GM18951 (cell line): ENCODE data around the gene L3HYPDH.

Source experiments
- POLR2A ChIP-seq: IDR thresholded peaks from 4 replicates; pipeline ENCODE4 v1.6.1; 2011; ENCODE audit warnings: mild to moderate bottlenecking; ENCODE audit not compliant: insufficient read length, insufficient read depth; ENCODE audit errors: extremely low read depth
- in situ Hi-C: fragments of 300-500 bp; cut with MboI; formaldehyde crosslinking; loops from one replicate; pipeline ENCODE4 v1.12.0; 2022; ENCODE audit warnings: low sequenced_read_pairs, mixed read lengths, inconsistent platforms; ENCODE audit not compliant: unreplicated experiment

Gene L3HYPDH

DNA sequence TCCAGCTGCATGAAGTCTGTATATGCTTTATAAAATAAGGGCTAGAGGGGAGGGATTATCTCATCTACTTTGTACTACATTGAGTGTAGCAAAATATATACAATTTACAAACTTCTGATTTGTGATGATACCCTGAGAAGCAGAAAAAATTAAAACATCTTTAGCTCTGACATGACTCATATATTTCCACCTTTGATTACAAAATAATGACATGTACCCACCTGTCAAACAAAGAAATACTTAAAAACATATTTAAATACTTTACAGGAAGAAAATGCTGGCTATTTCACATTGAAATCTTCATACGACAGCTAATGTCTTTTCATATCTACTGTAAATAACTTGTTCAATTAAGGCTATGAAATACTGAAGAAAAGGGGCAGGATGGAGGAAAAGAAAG lies 22.3 kb downstream of the L3HYPDH start:
- no peak for TF ChIP-seq POLR2A

DNA sequence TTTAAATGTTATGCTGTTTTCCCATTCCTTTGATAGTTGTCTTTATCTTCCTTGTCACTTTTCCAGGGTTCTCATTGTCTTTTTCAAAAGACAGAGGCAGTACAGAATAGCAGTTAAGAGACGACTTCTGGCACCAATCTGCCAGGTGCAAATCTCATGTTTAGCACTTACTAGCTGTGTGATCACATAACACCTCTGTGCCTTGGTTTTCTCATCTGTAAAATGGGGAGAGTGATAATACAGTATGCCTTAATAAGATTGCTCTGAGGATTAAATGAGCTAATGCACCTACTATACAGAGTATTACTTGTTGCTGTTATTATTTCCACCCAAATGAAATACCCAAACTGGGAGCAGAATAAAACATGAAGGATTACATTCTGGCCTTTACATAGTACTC lies 23.8 kb downstream of the L3HYPDH start:
- in situ Hi-C loops, result no loop called here
- no peak for TF ChIP-seq POLR2A

More for the DNA sequence above, 22.3 kb downstream of the L3HYPDH start:
- in situ Hi-C loops, result no loop called here

DNA sequence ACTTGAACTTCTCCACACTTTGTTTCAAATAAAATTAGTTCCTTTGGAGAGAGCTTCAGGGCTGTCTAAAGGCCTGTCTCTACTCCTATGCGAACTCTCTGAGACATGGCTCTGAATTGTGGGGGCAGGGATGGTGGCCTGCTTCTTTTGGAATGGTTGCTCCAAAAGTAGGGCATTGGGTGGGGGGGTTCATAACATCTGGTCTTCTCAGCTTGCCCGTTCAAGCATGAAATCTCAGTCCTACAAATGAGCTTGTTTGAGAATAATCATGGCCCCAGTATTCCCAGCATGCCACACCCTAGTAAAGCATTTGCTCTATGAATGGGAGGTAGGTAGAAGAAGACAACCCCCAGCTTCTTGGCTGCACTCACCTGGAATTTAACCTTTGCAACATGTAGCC lies 25.7 kb downstream of the L3HYPDH start:
- in situ Hi-C loops, result no loop called here
- no peak for TF ChIP-seq POLR2A

DNA sequence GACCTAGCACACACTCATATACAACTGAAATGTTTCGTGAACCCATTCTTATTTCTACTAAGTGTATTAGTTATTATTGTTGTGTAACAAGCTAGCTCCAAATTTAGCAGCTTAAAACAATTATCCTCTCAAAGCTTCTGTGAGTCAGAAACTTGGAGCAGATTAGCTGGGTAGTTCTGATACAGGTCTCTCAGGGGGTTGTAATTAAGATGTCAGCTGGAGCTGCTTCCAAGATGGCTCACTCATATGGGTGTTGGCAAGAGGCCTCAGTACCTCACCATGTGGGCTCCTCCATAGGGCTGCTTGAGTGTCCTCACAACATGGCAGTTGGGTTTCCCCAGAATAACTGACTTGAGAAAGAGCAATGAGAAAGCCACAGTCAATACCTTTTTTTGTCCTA lies 28.8 kb downstream of the L3HYPDH start:
- in situ Hi-C loops, result no loop called here

DNA sequence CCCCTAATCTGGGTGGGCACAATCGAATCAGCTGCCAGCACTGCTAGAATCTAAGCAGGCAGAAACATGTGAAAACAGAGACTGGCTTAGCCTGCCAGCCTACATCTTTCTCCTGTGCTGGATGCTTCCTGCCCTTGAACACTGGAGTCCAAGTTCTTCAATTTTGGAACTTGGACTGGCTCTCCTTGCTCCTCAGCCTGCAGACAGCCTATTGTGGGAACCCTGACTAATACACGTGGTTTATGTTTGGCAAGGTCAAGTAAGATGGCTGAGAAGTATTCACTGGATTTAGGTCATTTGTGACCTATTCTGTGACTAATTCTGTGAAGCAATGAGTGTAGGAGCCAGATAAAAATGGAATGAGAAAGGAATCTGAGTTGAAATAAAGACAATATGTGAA lies 30.1 kb downstream of the L3HYPDH start:
- TF ChIP-seq POLR2A, result no peak

More for the DNA sequence above, 28.8 kb downstream of the L3HYPDH start:
- TF ChIP-seq POLR2A, result no peak

DNA sequence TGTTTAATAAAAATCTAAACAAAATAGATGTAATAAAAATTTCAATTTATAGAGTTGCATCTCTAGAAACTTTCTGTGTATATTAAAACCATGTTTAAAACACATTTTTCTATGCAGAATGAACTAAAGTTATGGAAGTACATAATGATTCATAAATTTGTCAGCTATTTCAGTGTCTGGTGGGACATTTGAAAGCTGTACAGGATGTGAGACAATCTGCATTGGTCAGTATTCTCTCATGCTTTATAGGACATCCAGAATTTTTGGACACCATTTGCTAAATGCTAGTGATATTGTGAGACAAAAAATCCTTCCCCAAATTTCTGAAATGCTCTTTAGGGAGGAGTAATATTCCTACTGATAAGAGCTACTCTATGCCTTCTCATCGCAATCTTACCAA lies 32.4 kb downstream of the L3HYPDH start:
- TF ChIP-seq POLR2A, result no peak
- in situ Hi-C loops, result no loop called here

More for the DNA sequence above, 30.1 kb downstream of the L3HYPDH start:
- in situ Hi-C loops, result no loop called here

DNA sequence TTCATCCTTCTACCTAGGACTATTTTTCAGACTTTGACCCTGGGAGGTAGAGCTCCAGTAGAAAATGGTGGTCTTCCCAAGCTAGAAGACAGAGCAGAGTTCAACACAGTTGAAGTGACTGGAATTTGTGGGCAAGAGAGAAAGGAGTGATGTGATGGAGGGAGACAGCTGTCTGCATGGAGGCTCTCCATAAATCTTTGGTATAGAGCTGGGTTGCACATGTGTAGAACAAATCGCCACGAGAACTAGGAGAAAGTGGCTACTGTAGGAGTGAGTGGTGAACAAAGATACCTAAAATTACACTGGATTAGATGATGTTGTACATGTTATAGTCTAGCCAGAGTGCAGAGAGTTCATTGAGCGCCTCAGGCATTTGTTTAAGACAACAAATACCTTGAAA lies 33.5 kb downstream of the L3HYPDH start:
- in situ Hi-C loops, result no loop called here
- TF ChIP-seq POLR2A, result no peak

DNA sequence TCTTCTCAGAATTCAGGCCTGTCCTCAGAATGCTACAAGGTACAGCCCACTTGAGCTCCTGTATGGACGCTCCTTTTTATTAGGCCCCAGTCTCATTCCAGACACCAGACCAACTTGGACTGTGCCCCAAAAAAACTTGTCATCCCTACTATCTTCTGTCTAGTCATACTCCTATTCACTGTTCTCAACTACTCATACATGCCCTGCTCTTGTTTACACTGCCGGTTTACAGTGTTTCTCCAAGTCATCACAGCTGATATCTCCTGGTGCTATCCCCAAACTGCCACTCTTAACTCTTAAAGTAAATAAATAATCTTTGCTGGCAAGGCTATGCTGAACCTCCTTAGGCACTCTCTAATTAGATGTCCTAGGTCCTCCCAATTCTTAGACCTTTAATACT lies 35.5 kb downstream of the L3HYPDH start:
- in situ Hi-C loops, result loop anchor here (25.0 kb wide), 1 partner anchor 961 kb away; no protein-coding TSS in a partner anchor

DNA sequence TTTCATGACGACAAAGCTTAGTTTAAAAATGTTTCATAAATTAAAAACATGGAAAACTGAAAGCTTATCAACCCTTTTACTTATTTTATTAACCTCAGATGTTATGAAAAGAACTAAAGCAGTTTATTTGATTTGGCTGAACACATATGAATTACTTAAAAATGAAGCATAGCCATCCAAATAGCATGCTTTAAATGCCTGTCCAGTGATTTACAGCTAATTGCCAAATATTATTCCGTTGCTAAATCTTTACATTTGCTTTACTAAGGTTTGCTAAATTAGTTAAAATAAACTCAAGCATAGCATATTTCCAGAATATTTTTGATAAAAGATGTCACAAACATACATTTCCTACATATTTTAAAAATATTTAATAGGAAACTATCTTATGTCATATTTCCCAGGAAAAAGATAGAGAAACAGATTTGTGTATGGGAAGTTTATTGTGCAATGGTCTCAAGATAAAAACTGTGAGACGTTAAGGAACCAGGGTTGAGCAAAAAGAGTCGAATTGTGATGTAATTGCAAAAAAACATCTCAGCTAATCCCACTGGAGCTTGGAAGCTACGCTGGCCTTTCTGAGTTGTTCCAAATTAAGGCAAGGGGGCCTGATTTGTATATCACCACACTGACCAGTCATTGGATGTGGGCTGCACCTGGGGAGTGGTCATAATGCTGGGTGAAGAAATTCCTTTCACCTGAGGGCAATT lies 44.8 kb downstream of the L3HYPDH start:
- in situ Hi-C loops, result loop anchor here (25.0 kb wide), 1 partner anchor 952 kb away; no protein-coding TSS in a partner anchor
- no peak for TF ChIP-seq POLR2A

DNA sequence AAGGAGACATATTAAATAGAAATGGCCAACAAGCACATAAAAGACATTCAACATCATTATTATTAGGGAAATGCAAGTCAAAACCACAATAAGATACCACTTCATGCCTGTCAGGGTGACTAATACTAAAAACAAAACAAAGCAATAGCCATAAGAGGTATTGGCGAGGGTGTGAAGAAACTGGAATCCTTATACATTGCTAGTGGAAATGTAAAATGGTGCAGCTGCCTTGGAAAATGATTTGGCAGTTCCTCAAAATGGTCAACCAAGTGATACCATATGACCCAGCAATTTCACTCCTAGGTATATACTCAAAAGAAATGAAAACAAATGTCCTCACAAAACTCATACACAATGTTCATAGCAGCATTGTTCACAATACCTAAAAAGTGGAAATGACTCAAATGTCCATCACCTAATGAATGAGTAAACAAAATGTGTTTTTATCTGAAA lies 46.0 kb downstream of the L3HYPDH start:
- in situ Hi-C loops, result loop anchor here (25.0 kb wide), 1 partner anchor 951 kb away; no protein-coding TSS in a partner anchor

DNA sequence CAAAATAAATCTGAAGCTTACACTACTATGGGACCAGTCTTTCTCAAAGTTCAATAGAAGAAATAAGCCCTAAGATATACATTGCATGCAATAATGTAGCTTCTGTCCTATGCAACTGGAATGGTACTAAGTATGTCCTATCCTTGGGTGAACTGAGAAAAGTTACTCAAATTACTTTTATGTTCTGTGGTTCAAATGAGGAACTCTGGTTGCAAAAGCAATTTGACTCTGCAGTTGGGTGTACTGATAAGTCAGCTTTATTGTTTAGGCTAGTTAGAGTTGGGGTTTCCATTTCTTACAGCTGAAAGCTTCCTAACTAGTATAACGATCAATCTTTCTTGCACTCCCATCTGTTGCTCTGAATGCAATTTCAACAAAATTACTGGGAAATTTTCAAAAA lies 48.2 kb downstream of the L3HYPDH start:
- no peak for TF ChIP-seq POLR2A
- in situ Hi-C loops, result loop anchor here (25.0 kb wide), 1 partner anchor 949 kb away; no protein-coding TSS in a partner anchor

More for the DNA sequence above, 46.0 kb downstream of the L3HYPDH start:
- TF ChIP-seq POLR2A, result no peak

DNA sequence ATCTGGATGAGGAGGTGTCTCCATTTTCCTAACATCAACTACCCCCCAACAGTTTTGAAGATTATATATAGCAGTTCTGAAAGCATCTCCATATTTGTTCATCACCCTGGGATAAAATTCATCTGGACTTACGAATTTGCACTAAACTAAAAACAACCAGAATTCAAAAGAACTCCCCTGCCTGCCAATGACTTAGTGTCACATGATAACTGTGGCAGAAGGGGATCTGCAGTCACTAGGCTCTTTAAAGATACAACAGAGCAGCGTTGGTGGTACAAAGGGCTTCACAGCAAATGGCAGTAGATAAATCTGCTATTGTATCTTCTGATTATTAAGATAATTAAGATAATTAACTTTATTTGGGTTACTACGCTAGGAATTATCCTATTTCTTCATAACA lies 49.1 kb downstream of the L3HYPDH start:
- TF ChIP-seq POLR2A, result no peak
- in situ Hi-C loops, result loop anchor here (25.0 kb wide), 1 partner anchor 948 kb away; no protein-coding TSS in a partner anchor

DNA sequence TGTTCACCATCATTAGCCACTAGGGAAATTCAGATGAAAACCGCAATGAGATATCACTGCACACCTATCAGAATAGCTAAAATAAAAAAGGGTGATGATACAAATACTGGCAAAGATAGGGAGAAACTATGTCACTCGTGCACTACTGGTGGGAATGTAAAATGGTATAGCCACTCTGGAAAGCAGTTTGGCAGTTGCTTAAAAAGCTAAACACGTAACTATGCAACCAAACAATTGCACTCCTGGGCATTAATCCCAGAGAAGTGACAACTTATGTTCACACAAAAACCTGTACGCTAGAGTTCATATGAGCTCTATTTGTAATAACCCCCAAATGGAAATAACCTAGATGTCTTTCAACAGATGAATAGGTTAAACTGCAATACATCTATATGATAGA lies 54.4 kb downstream of the L3HYPDH start:
- no peak for TF ChIP-seq POLR2A
- in situ Hi-C loops, result loop anchor here (25.0 kb wide), 1 partner anchor 942 kb away; no protein-coding TSS in a partner anchor

DNA sequence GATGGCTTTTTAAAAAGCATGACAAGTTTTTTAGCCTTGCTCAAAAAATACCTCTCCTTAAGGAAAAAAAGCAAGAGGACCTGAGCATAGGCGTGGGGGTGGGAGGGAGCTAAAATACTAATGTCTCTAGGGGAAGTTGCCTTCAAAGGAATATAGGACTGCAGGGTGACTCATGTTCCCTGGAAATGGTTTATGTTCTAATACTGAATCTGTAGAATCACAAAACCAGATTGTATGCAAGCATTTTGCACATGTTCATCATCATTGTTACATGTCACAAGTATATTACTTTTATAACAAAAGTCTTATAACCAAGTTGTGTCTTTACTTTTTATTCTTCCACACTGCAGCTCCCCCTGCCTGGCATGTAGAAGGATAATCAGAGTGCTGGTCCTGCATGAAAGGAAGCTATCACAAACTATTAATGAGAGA lies 55.6 kb downstream of the L3HYPDH start:
- TF ChIP-seq POLR2A, result no peak
- in situ Hi-C loops, result loop anchor here (25.0 kb wide), 1 partner anchor 941 kb away; no protein-coding TSS in a partner anchor
